WTC11 (cell line): ENCODE results near the gene SUB1.

Experiments used
- CTCF ChIP-seq: fragments of 200-600 bp; IDR thresholded peaks from 2 replicates; pipeline ENCODE4 v1.8.0; 2022; ENCODE audit warnings: antibody characterized with exemption
- FOXJ3 ChIP-seq: sonication (generic); formaldehyde crosslinking; IDR thresholded peaks from 2 replicates; pipeline ENCODE4 v1.9.0; 2021; ENCODE audit warnings: missing genetic modification reagents, mild to moderate bottlenecking, borderline replicate concordance
- NFE2L1 ChIP-seq: sonication (generic); formaldehyde crosslinking; IDR thresholded peaks from 2 replicates; pipeline ENCODE4 v1.8.1; 2023; ENCODE audit warnings: missing genetic modification reagents
- ZNF512 ChIP-seq: sonication (generic); formaldehyde crosslinking; IDR thresholded peaks from 2 replicates; pipeline ENCODE4 v1.8.1; 2022; ENCODE audit warnings: missing genetic modification reagents, borderline replicate concordance
- TF ChIP-seq, protein P1 (sequence below): sonication (generic); formaldehyde crosslinking; IDR thresholded peaks from 2 replicates; pipeline ENCODE4 v1.8.0; 2022; ENCODE audit warnings: mild to moderate bottlenecking, missing genetic modification reagents

DNA sequence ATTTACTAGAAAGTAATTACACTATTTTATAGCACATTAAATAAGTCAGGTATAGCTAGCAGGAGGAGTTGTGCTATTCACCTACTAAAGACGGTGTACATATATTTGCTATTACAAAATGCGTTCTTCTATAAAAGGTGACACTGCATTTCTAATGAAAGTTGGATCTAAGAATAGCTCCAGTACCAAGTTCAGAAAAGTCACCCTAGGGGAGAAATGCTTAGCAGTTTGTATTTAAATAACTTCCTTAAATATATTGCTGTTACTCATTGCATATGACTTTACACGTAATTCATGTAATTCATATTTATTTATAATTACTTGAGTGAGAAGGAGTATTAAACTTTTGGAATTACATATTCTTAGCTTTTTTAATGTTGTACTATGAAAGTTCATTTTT, 7.0 kb upstream of the SUB1 start:
- no peak for TF ChIP-seq FOXJ3 (CRISPR knock-in tag)
- TF ChIP-seq, protein P1, sequence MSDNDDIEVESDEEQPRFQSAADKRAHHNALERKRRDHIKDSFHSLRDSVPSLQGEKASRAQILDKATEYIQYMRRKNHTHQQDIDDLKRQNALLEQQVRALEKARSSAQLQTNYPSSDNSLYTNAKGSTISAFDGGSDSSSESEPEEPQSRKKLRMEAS (CRISPR knock-in tag): no peak
- no peak for TF ChIP-seq ZNF512
- TF ChIP-seq CTCF: no peak
- no peak for TF ChIP-seq NFE2L1
